Glomerular visceral epithelial cell (primary cell): Measurements from ENCODE around the gene IFIH1.

Experiments
- DNase-seq: peaks from one replicate; pipeline ENCODE4 v3.0.0-alpha.2; 2016; ENCODE audit errors: extremely low spot score

IFIH1 gene

GRCh38 chr2:162308747-162309503 lies 9.6 kb downstream of the IFIH1 start:
- no peak for DNase-seq

GRCh38 chr2:162305901-162306300 lies 12.6 kb downstream of the IFIH1 start:
- DNase-seq, result no peak

- no peak for DNase-seq
These were observed 16.6 kb downstream of the IFIH1 start for GRCh38 chr2:162301877-162302276.

GRCh38 chr2:162301151-162301804 lies 17.2 kb downstream of the IFIH1 start:
- peak; percentile 60 for DNase-seq

- no peak for DNase-seq
These were observed 18.2 kb downstream of the IFIH1 start for GRCh38 chr2:162300266-162300665.

GRCh38 chr2:162298669-162299335 lies 19.7 kb downstream of the IFIH1 start:
- DNase-seq, result no peak

- DNase-seq, result peak; percentile 79
These were observed 20.4 kb downstream of the IFIH1 start for GRCh38 chr2:162297925-162298552.

- DNase-seq, result no peak
These were observed 23.5 kb downstream of the IFIH1 start for GRCh38 chr2:162295009-162295408.

GRCh38 chr2:162293122-162293786 lies 25.2 kb downstream of the IFIH1 start:
- DNase-seq, result no peak

- no peak for DNase-seq
These were observed 26.7 kb downstream of the IFIH1 start for GRCh38 chr2:162291748-162292147.

GRCh38 chr2:162282765-162283425 lies 35.6 kb downstream of the IFIH1 start:
- DNase-seq, result no peak

GRCh38 chr2:162280654-162281053 lies 37.8 kb downstream of the IFIH1 start:
- DNase-seq, result no peak

- DNase-seq, result no peak
These were observed 41.1 kb downstream of the IFIH1 start for GRCh38 chr2:162277381-162277780.

- DNase-seq, result no peak
These were observed 50.5 kb downstream of the IFIH1 start for GRCh38 chr2:162267996-162268395.

- no peak for DNase-seq
These were observed 51.0 kb downstream of the IFIH1 start for GRCh38 chr2:162267496-162267895.

GRCh38 chr2:162266460-162266760 lies 52.1 kb downstream of the IFIH1 start:
- DNase-seq, result no peak

- DNase-seq, result no peak
These were observed 52.6 kb downstream of the IFIH1 start for GRCh38 chr2:162265666-162266459.

- DNase-seq, result peak; percentile 34
These were observed 57.2 kb downstream of the IFIH1 start for GRCh38 chr2:162261032-162261945.

GRCh38 chr2:162258686-162259085 lies 59.8 kb downstream of the IFIH1 start:
- no peak for DNase-seq

GRCh38 chr2:162258169-162258568 lies 60.3 kb downstream of the IFIH1 start:
- DNase-seq, result no peak
